Stimulated activated naive B cell treated with anti-CD40 and anti-IgM and Interleukin-4, amounts not matched to agents 10 μg/mL and 1 μg/mL and 100 μg/mL, for 72 hours (primary cell): ENCODE measurements around the gene RGSL1.

Experiments used
- ATAC-seq, 2 donors: fragments of 150-1000 bp; cut with Tn5 transposase; replicated peaks; 2 replicates each; pipeline ENCODE4 v1.10.0; 2021; ENCODE audit warnings: moderate library complexity in 1 of 2
- DNase-seq: peaks from one replicate; pipeline ENCODE4 v3.0.0; 2021
- H3K27ac Mint-ChIP-seq: one replicate; pipeline ENCODE4 v1.8.0; 2022; ENCODE audit warnings: mild to moderate bottlenecking, mixed read lengths
- H3K27me3 Mint-ChIP-seq, 2 donors: one replicate each; pipeline ENCODE4 v1.8.0; 2022; ENCODE audit warnings: mixed read lengths in 2 of 2
- H3K36me3 Mint-ChIP-seq, 2 donors: one replicate each; pipeline ENCODE4 v1.8.0; 2022; ENCODE audit warnings: mixed read lengths in 2 of 2, mild to moderate bottlenecking in 1 of 2
- H3K4me1 Mint-ChIP-seq, 2 donors: one replicate each; pipeline ENCODE4 v1.8.0; 2022; ENCODE audit warnings: mixed read lengths in 2 of 2, mild to moderate bottlenecking in 1 of 2
- H3K4me3 Mint-ChIP-seq, 2 donors: one replicate each; pipeline ENCODE4 v1.8.0; 2022; ENCODE audit warnings: mild to moderate bottlenecking in 2 of 2, mixed read lengths in 2 of 2, moderate library complexity in 1 of 2
- H3K9me3 Mint-ChIP-seq, 2 donors: one replicate each; pipeline ENCODE4 v1.8.0; 2022; ENCODE audit warnings: mixed read lengths in 2 of 2, mild to moderate bottlenecking in 1 of 2

Gene RGSL1

DNA sequence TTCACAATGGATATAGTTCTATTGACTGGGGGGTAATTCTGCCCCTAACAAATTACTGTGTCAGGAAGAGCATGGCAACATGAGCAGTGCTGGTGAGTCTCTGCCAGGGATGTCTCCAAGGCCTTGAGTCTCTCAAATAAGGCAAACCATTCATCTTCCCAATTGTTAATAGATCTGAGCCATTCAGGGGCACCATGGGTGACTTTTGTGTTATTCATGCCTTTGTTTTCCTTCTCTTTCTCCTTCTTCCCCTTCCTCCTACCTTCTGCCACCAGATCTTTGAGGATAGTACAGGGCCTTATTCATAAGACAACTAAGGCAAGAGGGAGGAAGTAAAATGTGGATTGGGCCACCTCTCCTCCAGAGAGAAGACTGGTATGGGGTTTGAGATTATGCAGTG, at the start of gene RGSL1:
Gene RGSL1 (plus strand): TSS at position 60 of the 400 bp plus-strand sequence. CDS start 20 bp downstream, at position 80.
- Mint-ChIP-seq H3K36me3 (no peaks in the 10 kb centered on the region), H3K9me3 (no peaks in the 10 kb centered on the region), H3K4me1 (peaks cover 5 to 6% of the 10 kb centered on the region in 2 donors), H3K27me3 (peaks cover 6 to 8% of the 10 kb centered on the region in 2 donors), H3K27ac (no peak within 1 kb of the TSS), H3K4me3 (no peak within 1 kb of the TSS)
- DNase-seq: no peak
- ATAC-seq: no peak

DNA sequence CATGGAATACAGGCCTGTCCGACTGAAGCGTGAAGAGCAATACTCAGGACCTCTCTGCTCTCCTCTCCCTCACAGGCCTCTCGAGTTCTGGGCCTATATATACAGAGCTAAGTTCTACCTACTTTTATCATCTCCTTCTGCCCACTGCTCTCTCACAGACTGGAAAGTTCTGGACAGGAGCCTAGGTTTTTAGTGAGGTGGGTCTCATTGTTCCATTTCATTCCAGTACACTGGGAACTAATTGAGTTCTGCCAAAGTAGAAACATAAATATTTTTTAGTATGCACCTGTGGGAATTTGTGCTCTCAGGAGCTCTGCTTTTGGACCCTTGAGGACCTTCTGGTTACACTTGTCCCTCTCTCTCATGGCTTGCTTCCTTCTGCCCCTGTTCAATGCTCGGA, 49.4 kb upstream of the RGSL1 start, which contains the start of gene TEDDM1:
Gene TEDDM1 (minus strand): TSS at position 101 of the 400 bp plus-strand sequence. CDS start 182 bp downstream, outside the sequence.
- H3K36me3 Mint-ChIP-seq: peaks cover 0 to 2% of the 10 kb centered on the region in 2 donors
- H3K27ac Mint-ChIP-seq: no peak within 1 kb of the TSS
- peaks cover 4% of the 10 kb centered on the region in 2 donors for H3K4me1 Mint-ChIP-seq
- H3K27me3 Mint-ChIP-seq: peaks cover 3 to 5% of the 10 kb centered on the region in 2 donors
- DNase-seq (no peak), ATAC-seq (no peak)
- H3K4me3 Mint-ChIP-seq: no peak within 1 kb of the TSS
- H3K9me3 Mint-ChIP-seq: peaks cover 2% of the 10 kb centered on the region in 2 donors

DNA sequence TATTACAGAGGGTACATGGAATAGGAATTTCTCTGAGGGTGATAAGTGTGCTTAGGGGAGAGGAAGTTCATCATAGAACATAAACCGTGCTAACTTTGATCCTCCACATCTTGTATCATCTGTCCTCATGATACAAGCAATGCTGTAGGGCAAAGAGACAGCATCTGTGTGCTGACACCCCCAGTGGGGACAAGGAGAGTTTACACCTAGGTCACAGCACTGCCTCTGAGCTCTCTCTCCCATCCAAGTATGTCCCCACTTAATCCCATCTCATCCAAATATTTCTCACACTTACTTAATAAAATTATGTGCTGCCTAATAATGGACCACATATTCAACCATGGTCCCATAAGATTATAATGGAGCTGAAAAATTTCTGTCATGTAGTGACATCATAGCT, 45.2 kb upstream of the RGSL1 start:
- Mint-ChIP-seq H3K9me3 (peaks cover 4% of the 10 kb centered on the region in 2 donors), H3K27ac (no peak overlapping the region), H3K4me1 (no peaks in the 10 kb centered on the region), H3K27me3 (peaks cover 21 to 23% of the 10 kb centered on the region in 2 donors), H3K36me3 (peaks cover 0 to 3% of the 10 kb centered on the region in 2 donors), H3K4me3 (no peak overlapping the region)
- ATAC-seq (peak; percentile 60 to 61), DNase-seq (no peak)

DNA sequence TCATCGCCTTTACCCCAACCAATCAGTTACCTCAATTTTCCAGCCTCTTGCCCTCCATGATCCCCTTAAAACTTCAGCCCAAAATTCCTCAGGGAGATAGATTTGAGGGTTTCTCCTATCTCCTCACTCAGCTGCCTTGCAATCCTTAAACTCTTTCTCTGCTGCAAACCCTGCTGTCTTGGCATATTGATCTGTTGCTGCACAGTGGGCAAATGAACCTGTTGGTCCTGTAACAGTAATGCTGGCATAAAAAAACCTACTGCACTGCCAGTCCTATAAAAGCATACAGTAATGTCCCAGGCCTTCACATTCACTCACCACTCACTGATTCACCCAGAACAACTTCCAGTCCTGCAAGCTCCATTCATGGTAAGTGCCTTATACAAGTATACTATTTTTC, 44.4 kb upstream of the RGSL1 start:
- no peaks in the 10 kb centered on the region for H3K4me1 Mint-ChIP-seq
- ATAC-seq (no peak), DNase-seq (no peak)
- H3K9me3 Mint-ChIP-seq: peaks cover 4% of the 10 kb centered on the region in 2 donors
- no peak overlapping the region for H3K27ac Mint-ChIP-seq
- H3K4me3 Mint-ChIP-seq: no peak overlapping the region
- peaks cover 0 to 3% of the 10 kb centered on the region in 2 donors for H3K36me3 Mint-ChIP-seq
- H3K27me3 Mint-ChIP-seq: peaks cover 21 to 23% of the 10 kb centered on the region in 2 donors

DNA sequence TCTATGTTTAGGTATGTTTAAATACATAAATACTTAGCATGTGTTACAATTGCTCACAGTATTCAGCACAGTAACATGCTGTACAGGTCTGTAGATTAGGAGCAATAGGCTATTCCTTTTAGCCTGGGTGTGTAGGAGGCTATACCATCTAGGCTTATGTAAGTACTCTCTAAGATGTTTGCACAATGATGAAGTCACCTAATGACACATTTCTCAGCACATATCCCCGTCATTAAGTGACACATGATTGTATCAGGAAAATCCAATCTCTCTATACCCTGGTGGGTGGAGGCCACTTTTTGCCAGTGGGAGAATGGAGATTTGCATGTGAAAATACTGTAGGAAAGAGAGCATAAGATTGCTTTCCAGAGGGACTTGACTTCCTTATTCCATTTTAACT, 43.9 kb upstream of the RGSL1 start:
- H3K27me3 Mint-ChIP-seq: peaks cover 21 to 23% of the 10 kb centered on the region in 2 donors
- DNase-seq: no peak
- no peaks in the 10 kb centered on the region for H3K4me1 Mint-ChIP-seq
- peaks cover 4% of the 10 kb centered on the region in 2 donors for H3K9me3 Mint-ChIP-seq
- no peak overlapping the region for H3K4me3 Mint-ChIP-seq
- H3K27ac Mint-ChIP-seq: no peak overlapping the region
- ATAC-seq: no peak
- peaks cover 0 to 3% of the 10 kb centered on the region in 2 donors for H3K36me3 Mint-ChIP-seq

DNA sequence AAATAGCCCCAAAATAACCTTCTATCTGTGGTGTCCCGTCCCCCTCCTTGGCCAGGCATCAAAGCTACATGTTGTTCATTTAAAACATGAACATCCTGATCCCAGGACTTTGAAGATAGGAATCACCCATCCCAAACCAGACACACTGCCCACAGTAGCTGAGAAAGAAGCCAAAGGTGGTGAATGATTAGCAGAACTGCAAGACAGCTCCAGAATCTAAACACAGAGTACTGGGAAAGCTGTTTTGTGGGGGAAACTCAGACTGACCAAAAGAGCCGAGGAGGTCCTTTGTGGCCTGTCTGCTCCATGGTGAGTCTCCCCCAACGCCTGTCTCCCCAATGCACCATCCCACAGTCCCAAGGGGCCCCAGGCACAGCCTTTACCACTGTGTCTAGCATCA, 42.2 kb upstream of the RGSL1 start:
- ATAC-seq (no peak), DNase-seq (no peak)
- no peak overlapping the region for H3K27ac Mint-ChIP-seq
- H3K9me3 Mint-ChIP-seq: peaks cover 4% of the 10 kb centered on the region in 2 donors
- no peaks in the 10 kb centered on the region for H3K4me1 Mint-ChIP-seq
- H3K27me3 Mint-ChIP-seq: peaks cover 21 to 23% of the 10 kb centered on the region in 2 donors
- peaks cover 0 to 3% of the 10 kb centered on the region in 2 donors for H3K36me3 Mint-ChIP-seq
- H3K4me3 Mint-ChIP-seq: no peak overlapping the region

DNA sequence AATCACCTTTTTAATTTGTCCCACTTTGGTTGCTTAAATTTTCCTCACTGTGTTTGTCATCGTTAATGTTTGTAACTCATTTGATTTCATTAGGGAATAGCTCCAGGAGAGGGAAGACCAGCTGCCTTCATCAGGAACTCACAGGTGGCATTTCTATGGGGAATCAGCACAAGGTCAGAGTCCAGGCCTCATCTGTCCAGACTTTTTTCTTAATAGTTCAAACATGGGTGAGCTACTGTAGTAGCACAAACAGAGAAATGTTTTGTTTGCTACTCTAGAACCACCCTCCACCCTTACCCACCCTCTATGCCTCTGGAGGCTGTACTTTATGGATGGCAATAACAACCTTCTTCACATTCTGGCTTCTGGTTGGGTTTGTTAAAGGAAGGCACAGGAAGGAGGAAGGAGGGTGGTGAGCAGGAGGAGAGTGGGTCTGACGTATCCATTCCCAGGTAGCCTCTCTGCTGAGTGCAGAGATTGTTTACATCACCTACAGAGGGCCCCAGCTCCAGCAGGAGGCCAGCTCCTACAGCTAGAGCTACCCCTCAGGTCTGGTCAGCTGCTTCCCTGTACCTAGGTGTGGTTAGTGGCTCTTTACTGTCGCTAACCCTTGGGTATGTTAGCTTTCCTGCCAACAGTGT, 41.4 kb upstream of the RGSL1 start:
- DNase-seq (no peak), ATAC-seq (no peak)
- peaks cover 21 to 23% of the 10 kb centered on the region in 2 donors for H3K27me3 Mint-ChIP-seq
- H3K9me3 Mint-ChIP-seq: peaks cover 4% of the 10 kb centered on the region in 2 donors
- no peaks in the 10 kb centered on the region for H3K4me1 Mint-ChIP-seq
- H3K4me3 Mint-ChIP-seq: no peak overlapping the region
- peaks cover 0 to 3% of the 10 kb centered on the region in 2 donors for H3K36me3 Mint-ChIP-seq
- H3K27ac Mint-ChIP-seq: no peak overlapping the region

DNA sequence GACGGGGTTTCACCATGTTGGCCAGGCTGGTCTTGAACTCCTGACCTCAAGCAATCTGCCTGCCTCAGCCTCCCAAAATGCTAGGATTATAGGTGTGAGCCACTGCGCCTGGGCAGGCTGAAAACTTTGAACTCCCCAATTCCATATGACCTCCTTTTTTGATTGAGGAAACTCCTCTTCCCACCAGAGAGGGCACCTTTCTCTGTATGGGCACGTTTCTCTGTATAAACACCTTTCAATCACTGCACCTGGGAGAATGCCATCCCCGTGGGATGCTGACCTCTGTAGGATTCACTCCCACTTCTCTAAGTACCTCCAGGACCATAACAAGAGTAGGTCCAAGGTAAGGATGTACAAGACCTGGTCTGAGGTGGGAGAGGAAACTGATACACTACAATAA, 39.8 kb upstream of the RGSL1 start:
- Mint-ChIP-seq H3K9me3 (peaks cover 4% of the 10 kb centered on the region in 2 donors), H3K27ac (no peak overlapping the region), H3K4me1 (no peaks in the 10 kb centered on the region), H3K36me3 (peaks cover 0 to 3% of the 10 kb centered on the region in 2 donors), H3K27me3 (peaks cover 30 to 35% of the 10 kb centered on the region in 2 donors), H3K4me3 (no peak overlapping the region)
- ATAC-seq: no peak
- no peak for DNase-seq

DNA sequence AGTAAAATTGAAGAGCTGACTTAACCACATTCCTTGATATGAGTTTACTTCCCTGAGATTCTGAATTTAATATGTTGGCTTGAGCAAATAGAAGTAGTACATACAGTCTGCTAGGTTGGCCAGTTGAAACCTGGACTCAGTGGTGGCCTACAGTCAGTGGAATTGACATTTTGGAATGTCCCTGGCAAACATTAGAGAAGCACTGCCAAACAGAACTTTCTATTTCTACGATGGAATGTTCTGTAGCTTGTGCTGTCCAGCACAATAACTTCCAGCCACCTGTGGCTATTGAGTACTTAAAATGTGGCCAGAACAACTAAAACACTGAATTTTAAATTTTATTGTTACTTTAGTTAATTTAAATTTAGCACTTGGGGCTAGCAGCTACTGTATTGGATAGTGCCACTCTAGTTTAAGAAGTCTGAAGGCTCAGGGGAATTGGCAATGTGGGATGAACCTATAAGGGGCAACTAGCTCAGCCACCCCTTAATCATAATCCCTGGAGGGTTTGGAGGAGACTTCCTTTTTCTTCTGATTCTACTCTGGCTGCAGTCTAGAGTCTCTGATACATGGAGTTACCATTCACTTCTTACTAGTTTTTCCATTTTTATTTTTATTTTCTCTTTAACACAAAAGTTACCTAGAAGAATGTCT, 39.2 kb upstream of the RGSL1 start:
- no peak overlapping the region for H3K4me3 Mint-ChIP-seq
- no peaks in the 10 kb centered on the region for H3K4me1 Mint-ChIP-seq
- H3K9me3 Mint-ChIP-seq: peaks cover 0 to under 1% of the 10 kb centered on the region in 2 donors
- H3K27me3 Mint-ChIP-seq: peaks cover 29 to 35% of the 10 kb centered on the region in 2 donors
- no peak overlapping the region for H3K27ac Mint-ChIP-seq
- H3K36me3 Mint-ChIP-seq: no peaks in the 10 kb centered on the region
- DNase-seq (no peak), ATAC-seq (no peak)

DNA sequence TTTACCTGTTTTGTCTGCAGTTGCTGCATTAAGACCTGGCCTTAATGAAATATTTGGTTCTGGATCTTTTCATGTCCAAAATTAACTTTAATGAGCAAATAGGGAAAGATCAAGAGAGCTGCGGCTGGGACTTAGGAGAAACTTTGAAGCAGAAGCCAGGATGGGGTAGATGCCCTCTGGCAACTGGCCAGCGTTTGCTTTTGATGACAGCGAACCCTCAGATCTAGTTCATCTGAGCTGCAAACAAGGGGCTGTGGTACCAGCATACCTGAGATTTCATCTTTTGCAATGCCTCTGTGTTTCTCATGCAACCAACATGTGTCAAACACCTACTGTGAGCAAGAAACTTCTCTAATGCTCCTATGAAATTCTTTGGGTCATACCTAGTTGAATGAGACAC, 36.5 kb upstream of the RGSL1 start:
- Mint-ChIP-seq H3K27ac (no peak overlapping the region), H3K9me3 (no peaks in the 10 kb centered on the region), H3K4me3 (no peak overlapping the region), H3K4me1 (no peaks in the 10 kb centered on the region), H3K27me3 (peaks cover 20 to 24% of the 10 kb centered on the region in 2 donors), H3K36me3 (no peaks in the 10 kb centered on the region)
- ATAC-seq: no peak
- DNase-seq: no peak

DNA sequence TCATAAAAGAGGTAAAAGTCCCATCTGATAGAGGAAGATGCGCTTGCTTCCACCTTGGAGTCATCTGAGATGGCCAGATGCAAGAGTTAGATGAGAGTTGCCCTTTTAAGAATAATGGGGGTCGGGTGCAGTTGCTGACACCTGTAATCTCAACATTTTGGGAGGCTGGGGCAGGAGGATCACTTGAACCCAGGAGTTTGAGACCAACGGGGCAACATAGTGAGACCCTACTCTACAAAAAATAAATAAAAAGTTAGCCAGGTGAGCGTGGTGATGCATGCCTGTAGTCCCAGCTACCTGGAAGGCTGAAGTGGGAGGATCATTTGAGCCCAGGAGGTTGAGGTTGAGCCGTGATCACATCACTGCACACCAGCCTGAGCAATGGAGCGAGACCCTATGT, 36.0 kb upstream of the RGSL1 start:
- no peak overlapping the region for H3K27ac Mint-ChIP-seq
- no peak for ATAC-seq
- peaks cover 22 to 24% of the 10 kb centered on the region in 2 donors for H3K27me3 Mint-ChIP-seq

DNA sequence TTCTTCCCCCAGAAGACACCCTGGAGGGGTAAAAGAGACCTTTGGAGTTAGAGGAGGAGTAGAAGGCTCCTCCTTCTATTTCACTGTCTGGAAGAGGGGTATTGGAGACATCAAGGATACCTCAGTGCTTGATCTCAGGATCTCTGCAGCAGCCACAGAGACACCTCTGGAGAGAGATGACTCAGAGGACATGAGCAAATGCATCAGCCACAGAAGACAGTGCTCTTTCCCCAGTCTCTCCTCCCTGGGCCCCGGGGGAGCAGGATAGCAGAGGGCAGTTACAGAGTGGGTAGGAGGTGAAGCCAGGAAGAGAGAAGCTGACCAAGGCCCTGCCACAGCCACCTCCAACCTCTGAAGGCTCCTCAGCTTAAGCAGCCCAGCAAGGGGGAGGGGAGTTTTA, 34.2 kb upstream of the RGSL1 start:
- Mint-ChIP-seq H3K9me3 (no peaks in the 10 kb centered on the region), H3K36me3 (no peaks in the 10 kb centered on the region), H3K27ac (no peak overlapping the region), H3K4me1 (no peaks in the 10 kb centered on the region), H3K27me3 (peaks cover 30 to 31% of the 10 kb centered on the region in 2 donors), H3K4me3 (no peak overlapping the region)
- DNase-seq (no peak), ATAC-seq (peak in 1 of 2 donors; percentile 12)

More for the DNA sequence above, 36.0 kb upstream of the RGSL1 start:
- Mint-ChIP-seq H3K9me3 (no peaks in the 10 kb centered on the region), H3K4me3 (no peak overlapping the region), H3K36me3 (no peaks in the 10 kb centered on the region), H3K4me1 (no peaks in the 10 kb centered on the region)
- no peak for DNase-seq

DNA sequence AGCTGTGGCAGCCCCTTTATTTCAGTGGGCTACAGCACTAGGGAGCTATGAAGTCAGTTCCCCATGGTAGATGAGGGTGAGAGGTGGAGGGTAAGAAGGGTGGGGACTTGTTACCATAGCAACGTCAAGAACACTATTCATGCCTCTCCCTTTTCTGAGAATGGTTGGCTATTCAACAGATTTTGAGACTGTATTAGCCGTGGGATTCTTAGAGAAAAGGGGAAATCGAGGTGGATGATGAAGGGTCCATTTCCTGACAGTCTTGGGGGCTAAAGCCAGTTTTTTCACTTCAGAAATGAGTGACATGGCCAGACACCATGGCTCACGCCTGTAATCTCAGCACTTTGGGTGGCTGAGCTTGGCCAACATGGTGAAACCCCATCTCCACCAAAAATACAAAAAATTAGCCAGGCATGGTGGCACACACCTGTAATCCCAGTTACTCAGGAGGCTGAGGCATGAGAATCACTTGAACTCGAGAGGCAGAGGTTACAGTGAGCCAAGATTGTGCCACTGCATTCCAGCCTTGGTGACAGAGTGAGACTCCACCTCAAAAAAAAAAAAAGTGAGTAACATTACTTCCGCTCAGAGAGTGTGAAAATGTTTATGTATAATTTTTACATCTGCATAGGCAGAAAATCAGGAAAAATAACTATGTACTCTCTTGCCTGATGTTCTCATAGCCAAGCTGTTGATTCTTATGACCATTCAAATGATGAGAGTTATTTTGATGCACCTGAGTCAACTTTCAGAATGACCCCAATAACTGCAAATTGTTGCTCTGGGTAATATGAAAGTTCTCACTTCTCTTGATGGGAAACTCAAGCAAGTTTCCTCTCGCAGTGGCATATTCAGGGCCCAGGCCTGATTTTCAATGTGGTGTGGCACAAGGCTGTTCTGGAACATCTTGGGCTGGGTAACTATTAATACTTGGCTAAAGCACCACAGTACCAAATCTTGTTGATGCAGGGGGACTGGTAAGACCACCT, 23.2 kb upstream of the RGSL1 start:
- peak; percentile 65 to 73 for ATAC-seq

DNA sequence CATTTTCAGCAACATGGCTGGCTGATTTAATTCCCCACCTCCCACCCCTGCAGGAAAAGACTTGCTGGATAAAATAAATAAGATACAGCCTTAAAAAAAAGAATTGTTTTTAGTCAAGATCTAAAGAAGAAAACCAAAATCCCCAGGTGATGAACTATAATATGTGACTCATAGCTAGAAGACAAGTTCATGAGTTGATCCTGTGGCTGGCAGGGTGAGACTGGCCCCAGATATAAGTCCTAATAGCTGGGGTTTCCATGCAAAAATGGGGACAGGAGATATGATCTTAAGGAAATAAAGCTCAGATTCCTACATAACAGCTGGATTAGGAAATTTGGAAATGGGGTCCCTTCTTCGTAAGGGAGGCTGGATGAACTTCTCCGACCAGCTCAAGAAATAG, 21.9 kb upstream of the RGSL1 start:
- DNase-seq (no peak), ATAC-seq (peak; percentile 41 to 42)
- Mint-ChIP-seq H3K27ac (no peak overlapping the region), H3K27me3 (peaks cover 0 to 2% of the 10 kb centered on the region in 2 donors), H3K4me3 (no peak overlapping the region), H3K36me3 (no peaks in the 10 kb centered on the region), H3K4me1 (peaks cover 19 to 24% of the 10 kb centered on the region in 2 donors), H3K9me3 (no peaks in the 10 kb centered on the region)

More for the DNA sequence above, 23.2 kb upstream of the RGSL1 start:
- Mint-ChIP-seq H3K27ac (peak overlapping the region; percentile 81), H3K4me1 (peaks cover 19 to 24% of the 10 kb centered on the region in 2 donors), H3K36me3 (no peaks in the 10 kb centered on the region), H3K4me3 (no peak overlapping the region), H3K9me3 (no peaks in the 10 kb centered on the region), H3K27me3 (peaks cover 0 to 12% of the 10 kb centered on the region in 2 donors)
- peak; percentile 30 for DNase-seq
